ENCODE measurements around the gene CPT1A.
"Not testable (repeated sequence)": the region's sequence is repeated elsewhere in the genome, so short reads cannot be mapped to it uniquely, and the experiment has no call there.

The CPT1A gene

GRCh38 chr11:68857037-68857586 is 15.4 kb upstream of the CPT1A start:
- no peak for DNase-seq (ENCODE audit: extremely low read depth, insufficient read length)
- Histone ChIP-seq H3K36me3 (ENCODE audit: control insufficient read depth, insufficient read depth, low read length) (no peaks in the 10 kb centered on the region), H3K27me3 (replicated peaks; ENCODE audit: control insufficient read depth, insufficient read depth, low read length) (no peaks in the 10 kb centered on the region; the same call in none of the 2 replicates), H3K4me3 (replicated peaks; ENCODE audit: low read depth, low read length) (no peak overlapping the region)
- no peak for TF ChIP-seq CTCF (IDR thresholded peaks at IDR 0.05; ENCODE audit: insufficient read depth, low read length, poor library complexity, severe bottlenecking)

- DNase-seq (ENCODE audit: extremely low read depth, insufficient read length); H3K27me3 ChIP-seq (replicated peaks; ENCODE audit: control insufficient read depth, insufficient read depth, low read length); H3K36me3 ChIP-seq (ENCODE audit: control insufficient read depth, insufficient read depth, low read length); H3K4me3 ChIP-seq (replicated peaks; ENCODE audit: low read depth, low read length): not testable (repeated sequence)
These were observed 14.8 kb upstream of the CPT1A start for GRCh38 chr11:68856425-68857030.

GRCh38 chr11:68855205-68855981 is 13.7 kb upstream of the CPT1A start:
- TF ChIP-seq CTCF (IDR thresholded peaks at IDR 0.05; ENCODE audit: insufficient read depth, low read length, poor library complexity, severe bottlenecking) = no peak
- Histone ChIP-seq H3K4me3 (replicated peaks; ENCODE audit: low read depth, low read length) (peak overlapping the region; percentile 11), H3K36me3 (ENCODE audit: control insufficient read depth, insufficient read depth, low read length) (no peaks in the 10 kb centered on the region), H3K27me3 (replicated peaks; ENCODE audit: control insufficient read depth, insufficient read depth, low read length) (no peaks in the 10 kb centered on the region; the same call in none of the 2 replicates)
- DNase-seq (ENCODE audit: extremely low read depth, insufficient read length) = peak; percentile 34

- Histone ChIP-seq H3K27me3 (replicated peaks; ENCODE audit: control insufficient read depth, insufficient read depth, low read length) (no peaks in the 10 kb centered on the region; the same call in none of the 2 replicates), H3K4me3 (replicated peaks; ENCODE audit: low read depth, low read length) (no peak overlapping the region), H3K36me3 (ENCODE audit: control insufficient read depth, insufficient read depth, low read length) (no peaks in the 10 kb centered on the region)
- DNase-seq (ENCODE audit: extremely low read depth, insufficient read length) = no peak
- no peak for TF ChIP-seq CTCF (IDR thresholded peaks at IDR 0.05; ENCODE audit: insufficient read depth, low read length, poor library complexity, severe bottlenecking)
These were observed 12.7 kb upstream of the CPT1A start for GRCh38 chr11:68854273-68854958.

- Histone ChIP-seq H3K4me3 (replicated peaks; ENCODE audit: low read depth, low read length) (no peak overlapping the region), H3K27me3 (replicated peaks; ENCODE audit: control insufficient read depth, insufficient read depth, low read length) (no peaks in the 10 kb centered on the region; the same call in none of the 2 replicates), H3K36me3 (ENCODE audit: control insufficient read depth, insufficient read depth, low read length) (no peaks in the 10 kb centered on the region)
- no peak for DNase-seq (ENCODE audit: extremely low read depth, insufficient read length)
- TF ChIP-seq CTCF (IDR thresholded peaks at IDR 0.05; ENCODE audit: insufficient read depth, low read length, poor library complexity, severe bottlenecking) = no peak
These were observed 10.9 kb upstream of the CPT1A start for GRCh38 chr11:68852628-68853027.

GRCh38 chr11:68848429-68848828 is 6.7 kb upstream of the CPT1A start:
- no peak for TF ChIP-seq CTCF (IDR thresholded peaks at IDR 0.05; ENCODE audit: insufficient read depth, low read length, poor library complexity, severe bottlenecking)
- Histone ChIP-seq H3K4me3 (replicated peaks; ENCODE audit: low read depth, low read length) (no peak overlapping the region), H3K27me3 (replicated peaks; ENCODE audit: control insufficient read depth, insufficient read depth, low read length) (no peaks in the 10 kb centered on the region; the same call in 1 of the 2 replicates), H3K36me3 (ENCODE audit: control insufficient read depth, insufficient read depth, low read length) (no peaks in the 10 kb centered on the region)
- no peak for DNase-seq (ENCODE audit: extremely low read depth, insufficient read length)
